ENCODE data around the gene PPP3CA.

PPP3CA gene

GRCh38 chr4:101044766-101045165 is 302.6 kb downstream of the PPP3CA start:
- POLR2A ChIA-PET: no interaction called here
- no peak for DNase-seq (ENCODE audit: extremely low spot score)
- CTCF ChIA-PET: no interaction called here
- no peak for TF ChIP-seq SUZ12 (IDR thresholded peaks at IDR 0.05)
- no peak for TF ChIP-seq PKNOX1 (IDR thresholded peaks at IDR 0.05)
- TF ChIP-seq FOXK2 (IDR thresholded peaks at IDR 0.05): no peak
- TF ChIP-seq FOXA1 (IDR thresholded peaks at IDR 0.05): no peak
- TF ChIP-seq FOXM1 (IDR thresholded peaks at IDR 0.05; ENCODE audit: borderline replicate concordance): no peak
- TF ChIP-seq ARNT (IDR thresholded peaks at IDR 0.05): no peak
- TF ChIP-seq CTBP1 (IDR thresholded peaks at IDR 0.05; ENCODE audit: borderline replicate concordance): no peak
- TF ChIP-seq ELF4 (IDR thresholded peaks at IDR 0.05): no peak
- TF ChIP-seq TARDBP (IDR thresholded peaks at IDR 0.05): no peak
- TF ChIP-seq BHLHE40 (IDR thresholded peaks at IDR 0.05; ENCODE audit: borderline replicate concordance): no peak
- no peak for TF ChIP-seq L3MBTL2 (conservative IDR thresholded peaks at IDR 0.05)
- no peak for TF ChIP-seq ZNF384 (IDR thresholded peaks at IDR 0.05)
- no peak for TF ChIP-seq SP1 (IDR thresholded peaks at IDR 0.05)
- TF ChIP-seq NFRKB (IDR thresholded peaks at IDR 0.05): no peak
- no peak for TF ChIP-seq LEF1 (IDR thresholded peaks at IDR 0.05; ENCODE audit: borderline replicate concordance)
- no peak for TF ChIP-seq HDGF (IDR thresholded peaks at IDR 0.05; ENCODE audit: borderline replicate concordance)

- CTCF ChIA-PET: interaction anchor here (0.6 kb wide), 1 partner anchor 328 kb away, joined by 4 read pairs; no protein-coding TSS in a partner anchor
- POLR2A ChIA-PET: no interaction called here
Observed at GRCh38 chr4:101042847-101043246, 304.5 kb downstream of the PPP3CA start.

GRCh38 chr4:101040776-101041175 is 306.6 kb downstream of the PPP3CA start:
- no peak for TF ChIP-seq LEF1 (IDR thresholded peaks at IDR 0.05; ENCODE audit: borderline replicate concordance)
- TF ChIP-seq BHLHE40 (IDR thresholded peaks at IDR 0.05; ENCODE audit: borderline replicate concordance): no peak
- no peak for TF ChIP-seq SUZ12 (IDR thresholded peaks at IDR 0.05)
- no peak for TF ChIP-seq L3MBTL2 (conservative IDR thresholded peaks at IDR 0.05)
- TF ChIP-seq NFRKB (IDR thresholded peaks at IDR 0.05): no peak
- no peak for TF ChIP-seq TARDBP (IDR thresholded peaks at IDR 0.05)
- no peak for TF ChIP-seq FOXA1 (IDR thresholded peaks at IDR 0.05)
- no peak for TF ChIP-seq ELF4 (IDR thresholded peaks at IDR 0.05)
- no peak for DNase-seq (ENCODE audit: extremely low spot score)
- ChIA-PET POLR2A (no interaction called here), CTCF (no interaction called here)

More at GRCh38 chr4:101042847-101043246, 304.5 kb downstream of the PPP3CA start:
- TF ChIP-seq SUZ12 (IDR thresholded peaks at IDR 0.05): no peak
- no peak for TF ChIP-seq FOXM1 (IDR thresholded peaks at IDR 0.05; ENCODE audit: borderline replicate concordance)
- no peak for TF ChIP-seq CTBP1 (IDR thresholded peaks at IDR 0.05; ENCODE audit: borderline replicate concordance)
- no peak for TF ChIP-seq ELF4 (IDR thresholded peaks at IDR 0.05)
- TF ChIP-seq BHLHE40 (IDR thresholded peaks at IDR 0.05; ENCODE audit: borderline replicate concordance): no peak
- TF ChIP-seq FOXK2 (IDR thresholded peaks at IDR 0.05): no peak
- TF ChIP-seq SP1 (IDR thresholded peaks at IDR 0.05): no peak
- no peak for TF ChIP-seq NFRKB (IDR thresholded peaks at IDR 0.05)
- TF ChIP-seq ARNT (IDR thresholded peaks at IDR 0.05): no peak
- no peak for TF ChIP-seq FOXA1 (IDR thresholded peaks at IDR 0.05)
- no peak for TF ChIP-seq LEF1 (IDR thresholded peaks at IDR 0.05; ENCODE audit: borderline replicate concordance)
- no peak for TF ChIP-seq HDGF (IDR thresholded peaks at IDR 0.05; ENCODE audit: borderline replicate concordance)
- no peak for TF ChIP-seq L3MBTL2 (conservative IDR thresholded peaks at IDR 0.05)
- no peak for TF ChIP-seq PKNOX1 (IDR thresholded peaks at IDR 0.05)
- no peak for TF ChIP-seq TARDBP (IDR thresholded peaks at IDR 0.05)
- no peak for DNase-seq (ENCODE audit: extremely low spot score)

- POLR2A ChIA-PET: no interaction called here
- no peak for TF ChIP-seq LEF1 (IDR thresholded peaks at IDR 0.05; ENCODE audit: borderline replicate concordance)
- TF ChIP-seq FOXM1 (IDR thresholded peaks at IDR 0.05; ENCODE audit: borderline replicate concordance): no peak
- TF ChIP-seq BHLHE40 (IDR thresholded peaks at IDR 0.05; ENCODE audit: borderline replicate concordance): no peak
Observed at GRCh38 chr4:101039367-101039766, 308.0 kb downstream of the PPP3CA start.

GRCh38 chr4:101037938-101038413 is 309.4 kb downstream of the PPP3CA start:
- ChIA-PET POLR2A (no interaction called here), CTCF (interaction anchor here (0.6 kb wide), 1 partner anchor 13 kb away, joined by 3 read pairs; no protein-coding TSS in a partner anchor)
- no peak for TF ChIP-seq HDGF (IDR thresholded peaks at IDR 0.05; ENCODE audit: borderline replicate concordance)
- no peak for TF ChIP-seq FOXA1 (IDR thresholded peaks at IDR 0.05)
- DNase-seq (ENCODE audit: extremely low spot score): no peak

More at GRCh38 chr4:101039367-101039766, 308.0 kb downstream of the PPP3CA start:
- no peak for DNase-seq (ENCODE audit: extremely low spot score)
- CTCF ChIA-PET: no interaction called here

GRCh38 chr4:101037249-101037648 is 310.1 kb downstream of the PPP3CA start:
- CTCF ChIA-PET: interaction anchor here (0.6 kb wide), 1 partner anchor 12 kb away, joined by 3 read pairs; no protein-coding TSS in a partner anchor
- POLR2A ChIA-PET: no interaction called here
- TF ChIP-seq ELF4 (IDR thresholded peaks at IDR 0.05): no peak
- DNase-seq (ENCODE audit: extremely low spot score): no peak

- POLR2A ChIA-PET: no interaction called here
- DNase-seq (ENCODE audit: extremely low spot score): no peak
- TF ChIP-seq CTBP1 (IDR thresholded peaks at IDR 0.05; ENCODE audit: borderline replicate concordance): no peak
- TF ChIP-seq TARDBP (IDR thresholded peaks at IDR 0.05): no peak
- TF ChIP-seq ZNF384 (IDR thresholded peaks at IDR 0.05): no peak
- TF ChIP-seq HDGF (IDR thresholded peaks at IDR 0.05; ENCODE audit: borderline replicate concordance): no peak
- TF ChIP-seq BHLHE40 (IDR thresholded peaks at IDR 0.05; ENCODE audit: borderline replicate concordance): no peak
- no peak for TF ChIP-seq PKNOX1 (IDR thresholded peaks at IDR 0.05)
- CTCF ChIA-PET: no interaction called here
Observed at GRCh38 chr4:101035487-101035886, 311.8 kb downstream of the PPP3CA start.

Measured in HEK293T (cell line).